Tibial artery (tissue), 4 donors: ENCODE results near the gene ORM2.
"Not testable (repeated sequence)": the region's sequence is repeated elsewhere in the genome, so short reads cannot be mapped to it uniquely, and the experiment has no call there.

ENCODE experiments used
- DNase-seq, 2 donors: peaks; one replicate each; pipeline ENCODE4 v3.0.0-alpha.2; 2019
- H3K27ac ChIP-seq, 2 donors: fragments of 200-600 bp; sonication (generic) in 1 of 2; 1 replicate in 1 of 2; 2 replicates in 1 of 2; pipeline ENCODE4 v1.5.1; 2018 to 2019; ENCODE audit warnings: mild to moderate bottlenecking in 1 of 2
- H3K27me3 ChIP-seq, 2 donors: fragments of 200-600 bp; sonication (generic) in 1 of 2; one replicate each; pipeline versions ENCODE4 v1.5.1 to v1.6.0; 2016 to 2019
- H3K36me3 ChIP-seq, 3 donors: fragments of 200-600 bp; sonication (generic) in 2 of 3; one replicate each; pipeline ENCODE4 v1.5.1; 2016 to 2019; ENCODE audit warnings: mild to moderate bottlenecking in 2 of 3
- H3K4me1 ChIP-seq, 4 donors: fragments of 200-600 bp; sonication (generic) in 2 of 4; 1 replicate in 3 of 4; 2 replicates in 1 of 4; pipeline ENCODE4 v1.5.1; 2016 to 2019
- H3K4me3 ChIP-seq, 2 donors: fragments of 200-600 bp; sonication (generic) in 1 of 2; 1 replicate in 1 of 2; 2 replicates in 1 of 2; pipeline ENCODE4 v1.5.1; 2018 to 2019; ENCODE audit warnings: mild to moderate bottlenecking in 2 of 2
- H3K9me3 ChIP-seq, 3 donors: fragments of 200-600 bp; sonication (generic) in 1 of 3; one replicate each; pipeline ENCODE4 v1.5.1; 2016 to 2019
- CTCF ChIP-seq, 2 experiments: fragments of 200-600 bp in 1 of 2; fragments of 450-650 bp in 1 of 2; IDR thresholded peaks; one replicate each; pipeline ENCODE4 v1.5.1; 2017 to 2019; ENCODE audit warnings: antibody characterized with exemption in 2 of 2, mild to moderate bottlenecking in 1 of 2, moderate library complexity in 1 of 2
- intact Hi-C: fragments of 100-400 bp; cut with DNase I; formaldehyde crosslinking; loops from one replicate; pipeline ENCODE4 v1.15.0; 2023; ENCODE audit warnings: low total_unique reads

ORM2 gene

GRCh38 chr9:114329625-114330022 is at the start of gene ORM2:
Gene ORM2, plus strand, starts transcription at chr9:114329869. Its CDS starts 36 bp downstream, at chr9:114329905.
- H3K27ac ChIP-seq, H3K9me3 ChIP-seq, DNase-seq, H3K36me3 ChIP-seq, H3K4me1 ChIP-seq, H3K4me3 ChIP-seq, intact Hi-C loops: not testable (repeated sequence)
- H3K27me3 ChIP-seq = peaks cover 0 to 12% of the 10 kb centered on the region in 2 donors

- peaks cover 0 to 26% (median 4%) of the 10 kb centered on the region in 4 donors for H3K4me1 ChIP-seq
- intact Hi-C loops = loop anchor here (10.0 kb wide), 1 partner anchor 196 kb away; no protein-coding TSS in a partner anchor
- no peaks in the 10 kb centered on the region for H3K27me3 ChIP-seq
- peak in 1 of 2 donors; percentile 38 for DNase-seq
- no peak overlapping the region for H3K27ac ChIP-seq
- no peak overlapping the region for H3K4me3 ChIP-seq
- no peak for TF ChIP-seq CTCF (IDR thresholded peaks at IDR 0.05)
- no peaks in the 10 kb centered on the region for H3K9me3 ChIP-seq
- H3K36me3 ChIP-seq = no peaks in the 10 kb centered on the region
Measured at GRCh38 chr9:114280636-114281472, 48.8 kb upstream of the ORM2 start.

GRCh38 chr9:114281473-114282103 is 48.1 kb upstream of the ORM2 start:
- no peak for TF ChIP-seq CTCF (IDR thresholded peaks at IDR 0.05)
- peak in 1 of 2 donors; percentile 57 for DNase-seq
- peaks cover 0 to 26% (median 4%) of the 10 kb centered on the region in 4 donors for H3K4me1 ChIP-seq
- no peaks in the 10 kb centered on the region for H3K36me3 ChIP-seq
- H3K27me3 ChIP-seq = no peaks in the 10 kb centered on the region
- no peak overlapping the region for H3K27ac ChIP-seq
- no peaks in the 10 kb centered on the region for H3K9me3 ChIP-seq
- no peak overlapping the region for H3K4me3 ChIP-seq
- intact Hi-C loops = loop anchor here (10.0 kb wide), 1 partner anchor 197 kb away; no protein-coding TSS in a partner anchor

- intact Hi-C loops = loop anchor here (10.0 kb wide), 1 partner anchor 197 kb away; no protein-coding TSS in a partner anchor
- H3K4me3 ChIP-seq = no peak overlapping the region
- no peak for DNase-seq
- no peak overlapping the region for H3K27ac ChIP-seq
- H3K4me1 ChIP-seq = peaks cover 0 to 25% (median 4%) of the 10 kb centered on the region in 4 donors
- H3K9me3 ChIP-seq = no peaks in the 10 kb centered on the region
- no peaks in the 10 kb centered on the region for H3K27me3 ChIP-seq
- no peak for TF ChIP-seq CTCF (IDR thresholded peaks at IDR 0.05)
- H3K36me3 ChIP-seq = no peaks in the 10 kb centered on the region
Measured at GRCh38 chr9:114282104-114282485, 47.6 kb upstream of the ORM2 start.

GRCh38 chr9:114282507-114282906 is 47.2 kb upstream of the ORM2 start:
- Histone ChIP-seq H3K9me3 (no peaks in the 10 kb centered on the region), H3K27me3 (no peaks in the 10 kb centered on the region)

More at GRCh38 chr9:114282507-114282906, 47.2 kb upstream of the ORM2 start:
- Histone ChIP-seq H3K4me3 (no peak overlapping the region), H3K4me1 (peaks cover 0 to 21% (median 4%) of the 10 kb centered on the region in 4 donors), H3K27ac (no peak overlapping the region), H3K36me3 (no peaks in the 10 kb centered on the region)
- intact Hi-C loops = loop anchor here (10.0 kb wide), 1 partner anchor 198 kb away; no protein-coding TSS in a partner anchor
- no peak for TF ChIP-seq CTCF (IDR thresholded peaks at IDR 0.05)
- DNase-seq = no peak
